ENCODE results near the gene PBLD.

The PBLD gene

GRCh38 chr10:68332259-68333057, at the start of gene PBLD:
Gene PBLD, minus strand, starts transcription at chr10:68332928. Its CDS starts 26,084 bp downstream, at chr10:68306844.
- Histone ChIP-seq H3K9me3 (ENCODE audit: control insufficient read depth, low read length) (no peaks in the 10 kb centered on the region), H3K9ac (ENCODE audit: low read length) (peak within 1 kb of the TSS; percentile 100), H3K36me3 (ENCODE audit: control insufficient read depth, insufficient read depth, low read length, severe bottlenecking) (peaks cover 2% of the 10 kb centered on the region), H3K27me3 (replicated peaks; ENCODE audit: control insufficient read depth, insufficient read depth, low read length) (no peaks in the 10 kb centered on the region), H3K4me1 (ENCODE audit: control insufficient read depth, insufficient read depth, low read length) (peaks cover 68% of the 10 kb centered on the region), H3K4me3 (ENCODE audit: low read length) (peak within 1 kb of the TSS; percentile 97)
- DNase-seq (ENCODE audit: low read depth): peak; percentile 87

DNA sequence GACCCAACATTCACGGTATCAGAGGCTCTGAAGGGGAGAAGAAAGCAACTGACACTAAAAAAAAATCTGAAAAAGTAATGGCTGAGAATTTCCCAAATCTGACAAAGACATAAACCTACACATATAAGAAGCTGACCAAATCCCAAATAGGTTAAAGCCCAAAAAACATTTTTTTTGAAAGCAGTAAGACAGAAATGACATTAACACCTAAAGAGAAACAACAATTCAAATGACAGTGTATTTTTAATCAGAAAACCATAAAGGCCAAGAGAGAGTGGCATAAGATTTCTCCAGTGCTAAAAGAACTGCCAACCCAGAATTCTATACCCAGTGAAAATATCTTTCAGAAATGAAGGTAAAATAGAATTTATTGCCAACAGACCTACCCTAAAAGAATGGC, 38.9 kb upstream of the PBLD start:
- Histone ChIP-seq H3K9ac (ENCODE audit: low read length) (no peak overlapping the region), H3K36me3 (ENCODE audit: control insufficient read depth, insufficient read depth, low read length, severe bottlenecking) (peaks cover 55% of the 10 kb centered on the region), H3K27me3 (replicated peaks; ENCODE audit: control insufficient read depth, insufficient read depth, low read length) (no peaks in the 10 kb centered on the region), H3K4me1 (ENCODE audit: control insufficient read depth, insufficient read depth, low read length) (peaks cover 6% of the 10 kb centered on the region), H3K9me3 (ENCODE audit: control insufficient read depth, low read length) (peaks cover 17% of the 10 kb centered on the region), H3K4me3 (ENCODE audit: low read length) (no peak overlapping the region)
- no peak for DNase-seq (ENCODE audit: low read depth)

GRCh38 chr10:68367121-68367520, 34.4 kb upstream of the PBLD start:
- Histone ChIP-seq H3K27me3 (replicated peaks; ENCODE audit: control insufficient read depth, insufficient read depth, low read length) (no peaks in the 10 kb centered on the region), H3K9me3 (ENCODE audit: control insufficient read depth, low read length) (peaks cover 7% of the 10 kb centered on the region), H3K4me3 (ENCODE audit: low read length) (no peak overlapping the region), H3K4me1 (ENCODE audit: control insufficient read depth, insufficient read depth, low read length) (peaks cover 15% of the 10 kb centered on the region), H3K9ac (ENCODE audit: low read length) (no peak overlapping the region), H3K36me3 (ENCODE audit: control insufficient read depth, insufficient read depth, low read length, severe bottlenecking) (peaks cover 50% of the 10 kb centered on the region)
- no peak for DNase-seq (ENCODE audit: low read depth)

- Histone ChIP-seq H3K9ac (ENCODE audit: low read length) (no peak overlapping the region), H3K36me3 (ENCODE audit: control insufficient read depth, insufficient read depth, low read length, severe bottlenecking) (peaks cover 50% of the 10 kb centered on the region), H3K9me3 (ENCODE audit: control insufficient read depth, low read length) (peaks cover 1% of the 10 kb centered on the region), H3K4me1 (ENCODE audit: control insufficient read depth, insufficient read depth, low read length) (peaks cover 15% of the 10 kb centered on the region), H3K4me3 (ENCODE audit: low read length) (no peak overlapping the region), H3K27me3 (replicated peaks; ENCODE audit: control insufficient read depth, insufficient read depth, low read length) (no peaks in the 10 kb centered on the region)
- no peak for DNase-seq (ENCODE audit: low read depth)
These were observed 33.9 kb upstream of the PBLD start for GRCh38 chr10:68366600-68366999.

DNA sequence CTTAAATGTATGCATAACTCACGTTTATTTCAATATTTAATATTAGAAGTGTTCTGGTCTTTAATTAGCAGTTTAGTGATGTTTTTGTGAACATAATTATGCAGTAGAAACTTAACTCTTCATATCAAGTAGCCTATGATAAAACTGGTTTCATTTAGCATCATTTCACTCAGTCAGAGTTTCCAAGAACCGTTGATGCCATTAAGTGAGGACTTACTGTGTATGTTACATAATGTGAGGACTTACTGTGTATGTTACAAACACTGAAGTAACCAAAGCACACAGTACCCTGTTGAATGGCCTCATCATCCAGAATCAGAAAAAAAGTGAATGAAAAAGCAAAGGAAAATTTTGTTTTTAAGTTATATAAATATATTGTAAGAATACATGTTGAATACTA, 32.9 kb upstream of the PBLD start:
- DNase-seq (ENCODE audit: low read depth): no peak
- Histone ChIP-seq H3K4me1 (ENCODE audit: control insufficient read depth, insufficient read depth, low read length) (peaks cover 15% of the 10 kb centered on the region), H3K36me3 (ENCODE audit: control insufficient read depth, insufficient read depth, low read length, severe bottlenecking) (peaks cover 55% of the 10 kb centered on the region)

DNA sequence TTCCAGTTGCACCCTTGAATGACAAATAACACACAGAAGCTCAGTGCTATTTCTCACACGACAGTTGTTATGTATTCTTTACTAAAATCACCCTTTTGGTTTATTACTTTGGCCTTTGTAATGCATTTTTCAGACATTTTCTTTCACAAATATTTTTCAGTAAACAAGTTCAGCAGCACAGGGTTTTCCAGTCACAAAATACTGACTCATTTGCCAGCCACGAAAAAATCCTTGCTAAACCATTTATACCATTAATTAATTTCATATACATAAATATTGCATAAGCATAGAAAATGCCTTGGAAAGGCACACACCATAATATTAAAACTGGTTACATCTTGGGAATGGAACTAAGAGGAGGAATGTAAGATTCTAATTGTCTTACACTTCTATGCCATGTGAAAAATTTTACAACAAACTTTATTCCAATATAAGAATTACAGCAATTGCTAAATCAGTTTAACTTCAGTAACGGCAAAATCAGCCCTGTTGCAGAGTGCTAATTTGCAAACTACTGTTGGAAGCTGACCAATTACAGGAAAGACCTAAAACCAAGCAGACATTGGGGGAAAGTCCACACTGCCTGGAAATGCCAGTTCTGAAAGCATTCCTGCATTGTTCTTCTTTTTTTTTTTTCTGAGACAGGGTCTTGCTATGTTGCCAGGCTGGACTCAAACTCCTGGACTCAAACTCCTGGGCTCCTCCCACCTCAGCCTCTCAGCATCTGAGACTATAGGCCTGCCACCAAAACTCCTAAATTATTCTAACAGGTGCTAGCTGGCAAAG, 31.6 kb upstream of the PBLD start:
- no peaks in the 10 kb centered on the region for H3K27me3 ChIP-seq (replicated peaks; ENCODE audit: control insufficient read depth, insufficient read depth, low read length)
- H3K4me1 ChIP-seq (ENCODE audit: control insufficient read depth, insufficient read depth, low read length): peaks cover 15% of the 10 kb centered on the region
- DNase-seq (ENCODE audit: low read depth): no peak
- H3K36me3 ChIP-seq (ENCODE audit: control insufficient read depth, insufficient read depth, low read length, severe bottlenecking): peaks cover 46% of the 10 kb centered on the region
- H3K4me3 ChIP-seq (ENCODE audit: low read length): no peak overlapping the region
- H3K9ac ChIP-seq (ENCODE audit: low read length): no peak overlapping the region
- H3K9me3 ChIP-seq (ENCODE audit: control insufficient read depth, low read length): no peaks in the 10 kb centered on the region

More for the DNA sequence above, 32.9 kb upstream of the PBLD start:
- Histone ChIP-seq H3K9ac (ENCODE audit: low read length) (no peak overlapping the region), H3K27me3 (replicated peaks; ENCODE audit: control insufficient read depth, insufficient read depth, low read length) (no peaks in the 10 kb centered on the region), H3K4me3 (ENCODE audit: low read length) (no peak overlapping the region), H3K9me3 (ENCODE audit: control insufficient read depth, low read length) (no peaks in the 10 kb centered on the region)

GRCh38 chr10:68362590-68362989, 29.9 kb upstream of the PBLD start:
- peaks cover 54% of the 10 kb centered on the region for H3K36me3 ChIP-seq (ENCODE audit: control insufficient read depth, insufficient read depth, low read length, severe bottlenecking)
- H3K9ac ChIP-seq (ENCODE audit: low read length): no peak overlapping the region
- peaks cover 15% of the 10 kb centered on the region for H3K4me1 ChIP-seq (ENCODE audit: control insufficient read depth, insufficient read depth, low read length)
- DNase-seq (ENCODE audit: low read depth): no peak
- no peak overlapping the region for H3K4me3 ChIP-seq (ENCODE audit: low read length)
- H3K27me3 ChIP-seq (replicated peaks; ENCODE audit: control insufficient read depth, insufficient read depth, low read length): no peaks in the 10 kb centered on the region
- no peaks in the 10 kb centered on the region for H3K9me3 ChIP-seq (ENCODE audit: control insufficient read depth, low read length)

DNA sequence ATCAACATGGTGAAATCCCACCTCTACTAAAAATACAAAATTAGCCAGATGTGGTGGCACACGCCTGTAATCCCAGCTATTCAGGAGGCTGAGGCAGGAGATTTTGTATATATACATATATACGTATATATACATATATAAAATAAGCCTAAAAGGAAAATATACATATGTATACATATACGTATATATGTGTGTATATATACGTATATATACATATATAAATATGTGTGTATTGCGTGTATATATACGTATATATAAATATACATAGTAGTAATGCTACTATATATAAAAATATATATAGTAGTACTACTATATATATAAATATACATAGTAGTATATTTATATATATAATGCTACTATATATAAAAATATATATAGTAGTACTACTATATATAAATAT, 26.5 kb upstream of the PBLD start:
- Histone ChIP-seq H3K9me3 (ENCODE audit: control insufficient read depth, low read length) (no peaks in the 10 kb centered on the region), H3K27me3 (replicated peaks; ENCODE audit: control insufficient read depth, insufficient read depth, low read length) (no peaks in the 10 kb centered on the region), H3K36me3 (ENCODE audit: control insufficient read depth, insufficient read depth, low read length, severe bottlenecking) (peaks cover 55% of the 10 kb centered on the region), H3K9ac (ENCODE audit: low read length) (no peak overlapping the region), H3K4me1 (ENCODE audit: control insufficient read depth, insufficient read depth, low read length) (peaks cover 4% of the 10 kb centered on the region), H3K4me3 (ENCODE audit: low read length) (no peak overlapping the region)
- no peak for DNase-seq (ENCODE audit: low read depth)

GRCh38 chr10:68353537-68353936, 20.8 kb upstream of the PBLD start:
- Histone ChIP-seq H3K4me1 (ENCODE audit: control insufficient read depth, insufficient read depth, low read length) (no peaks in the 10 kb centered on the region), H3K36me3 (ENCODE audit: control insufficient read depth, insufficient read depth, low read length, severe bottlenecking) (peaks cover 52% of the 10 kb centered on the region), H3K4me3 (ENCODE audit: low read length) (no peak overlapping the region), H3K9ac (ENCODE audit: low read length) (no peak overlapping the region), H3K27me3 (replicated peaks; ENCODE audit: control insufficient read depth, insufficient read depth, low read length) (no peaks in the 10 kb centered on the region), H3K9me3 (ENCODE audit: control insufficient read depth, low read length) (no peaks in the 10 kb centered on the region)
- no peak for DNase-seq (ENCODE audit: low read depth)

- H3K9me3 ChIP-seq (ENCODE audit: control insufficient read depth, low read length): no peaks in the 10 kb centered on the region
- peaks cover 10% of the 10 kb centered on the region for H3K4me1 ChIP-seq (ENCODE audit: control insufficient read depth, insufficient read depth, low read length)
- no peak overlapping the region for H3K4me3 ChIP-seq (ENCODE audit: low read length)
- peaks cover 63% of the 10 kb centered on the region for H3K36me3 ChIP-seq (ENCODE audit: control insufficient read depth, insufficient read depth, low read length, severe bottlenecking)
- peak; percentile 71 for DNase-seq (ENCODE audit: low read depth)
- H3K9ac ChIP-seq (ENCODE audit: low read length): no peak overlapping the region
- H3K27me3 ChIP-seq (replicated peaks; ENCODE audit: control insufficient read depth, insufficient read depth, low read length): no peaks in the 10 kb centered on the region
These were observed 15.6 kb upstream of the PBLD start for GRCh38 chr10:68348265-68348741.

- Histone ChIP-seq H3K9ac (ENCODE audit: low read length) (no peak overlapping the region), H3K36me3 (ENCODE audit: control insufficient read depth, insufficient read depth, low read length, severe bottlenecking) (peaks cover 63% of the 10 kb centered on the region)
These were observed 14.0 kb upstream of the PBLD start for GRCh38 chr10:68346774-68347173.

More at GRCh38 chr10:68346774-68347173, 14.0 kb upstream of the PBLD start:
- H3K27me3 ChIP-seq (replicated peaks; ENCODE audit: control insufficient read depth, insufficient read depth, low read length): no peaks in the 10 kb centered on the region
- no peak overlapping the region for H3K4me3 ChIP-seq (ENCODE audit: low read length)
- peaks cover 13% of the 10 kb centered on the region for H3K4me1 ChIP-seq (ENCODE audit: control insufficient read depth, insufficient read depth, low read length)
- DNase-seq (ENCODE audit: low read depth): no peak
- no peaks in the 10 kb centered on the region for H3K9me3 ChIP-seq (ENCODE audit: control insufficient read depth, low read length)

Measured in adipocyte (in vitro differentiated cells).